SH-SY5Y (cell line): Measurements from ENCODE around the gene MLH3.

Experiments used
- GATA2 ChIP-seq: IDR thresholded peaks from 2 replicates; pipeline ENCODE4 v1.6.1; 2011; ENCODE audit warnings: mild to moderate bottlenecking, low read depth, low read length
- GATA3 ChIP-seq: IDR thresholded peaks from 2 replicates; pipeline ENCODE4 v1.6.1; 2011; ENCODE audit warnings: low read depth, mild to moderate bottlenecking, low read length, moderate library complexity

DNA sequence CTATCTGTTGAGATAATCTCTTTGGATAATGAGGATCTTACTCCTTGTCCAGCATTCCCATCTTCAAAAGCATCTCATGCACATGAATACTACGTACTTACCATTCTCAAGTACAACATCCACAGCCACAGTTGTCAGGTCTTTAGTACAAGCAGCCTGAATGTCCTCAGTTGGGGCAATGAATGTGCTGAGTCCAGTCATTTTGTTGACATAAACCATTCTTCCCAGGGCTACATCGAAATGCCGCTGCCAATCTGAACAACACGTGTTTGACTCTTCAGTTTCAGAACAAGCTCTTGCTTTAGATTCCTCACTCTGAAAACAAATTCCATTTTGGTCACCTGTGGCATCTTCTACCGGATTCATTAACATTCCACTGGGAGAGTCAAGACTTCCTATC lies 5.0 kb downstream of the MLH3 start:
- TF ChIP-seq GATA3 = no peak
- no peak for TF ChIP-seq GATA2
